OCI-LY3 (cell line): ENCODE results near the gene TUBB.

Source experiments
- H2AFZ ChIP-seq: fragments of 200-600, 300-600 bp; shearing (Covaris generic); 2 replicates; pipeline ENCODE4 v1.6.0; 2014; ENCODE audit warnings: antibody characterized with exemption, low read depth, low read length
- H3K27ac ChIP-seq: fragments of 200-600, 300-600 bp; sonication (generic); 2 replicates; pipeline ENCODE4 v1.5.1; 2014; ENCODE audit warnings: mild to moderate bottlenecking, low read length, moderate library complexity, mixed read lengths
- H3K27me3 ChIP-seq: fragments of 200-600, 300-600 bp; sonication (generic); 2 replicates; pipeline ENCODE4 v1.6.1; 2014; ENCODE audit warnings: low read depth, low read length, mixed read lengths
- H3K36me3 ChIP-seq: fragments of 200-600, 300-600 bp; sonication (generic); replicated peaks from 2 replicates; pipeline ENCODE3; 2014; ENCODE audit warnings: low read depth, low read length, mixed read lengths
- H3K4me1 ChIP-seq: fragments of 300-600, 200-600 bp; sonication (generic); 2 replicates; pipeline ENCODE4 v1.6.1; 2014; ENCODE audit warnings: low read length, mixed read lengths
- H3K4me2 ChIP-seq: fragments of 200-600, 300-600 bp; sonication (generic); 2 replicates; pipeline ENCODE4 v1.6.1; 2014; ENCODE audit warnings: low read length, mixed read lengths
- H3K4me3 ChIP-seq: fragments of 300-600, 200-600 bp; sonication (generic); 2 replicates; pipeline ENCODE4 v1.5.1; 2014; ENCODE audit warnings: antibody characterized with exemption, mild to moderate bottlenecking, low read length, moderate library complexity
- H3K79me2 ChIP-seq: fragments of 300-600, 200-600 bp; shearing (Covaris generic); 2 replicates; pipeline ENCODE4 v1.6.1; 2014; ENCODE audit warnings: mild to moderate bottlenecking, low read length, mixed read lengths
- H3K9ac ChIP-seq: fragments of 300-600, 200-600 bp; shearing (Covaris generic); 2 replicates; pipeline ENCODE4 v1.6.0; 2014; ENCODE audit warnings: mild to moderate bottlenecking, low read length, moderate library complexity
- H3K9me3 ChIP-seq: fragments of 200-600, 300-600 bp; shearing (Covaris generic); 2 replicates; pipeline ENCODE4 v1.6.1; 2014; ENCODE audit warnings: low read length, mixed read lengths; ENCODE audit not compliant: insufficient read depth
- H4K20me1 ChIP-seq: fragments of 200-600, 300-600 bp; sonication (generic); 2 replicates; pipeline ENCODE4 v1.6.1; 2016; ENCODE audit warnings: low read length, mixed read lengths; ENCODE audit not compliant: insufficient read depth
- CTCF ChIP-seq: fragments of 200-600, 300-600 bp; sonication (generic); IDR thresholded peaks from 2 replicates; pipeline ENCODE4 v1.5.1; 2014; ENCODE audit warnings: antibody characterized with exemption, low read length, low read depth
- EZH2phosphoT487 ChIP-seq: fragments of 200-600 bp; shearing (Covaris generic); IDR thresholded peaks from 2 replicates; pipeline ENCODE4 v1.6.1; 2018; ENCODE audit warnings: antibody characterized with exemption, mixed run types, low read depth

The TUBB gene

GRCh38 chr6:30724906-30725667 lies 4.9 kb downstream of the TUBB start:
- TF ChIP-seq CTCF (no peak), EZH2phosphoT487 (no peak)
- no peaks in the 10 kb centered on the region for H3K27me3 ChIP-seq
- H3K9me3 ChIP-seq, result no peaks in the 10 kb centered on the region
- no peak overlapping the region for H2AFZ ChIP-seq
- no peak overlapping the region for H3K4me3 ChIP-seq
- H3K9ac ChIP-seq, result no peak overlapping the region
- H3K36me3 ChIP-seq, result peaks cover 40% of the 10 kb centered on the region
- H3K79me2 ChIP-seq, result peaks cover 55% of the 10 kb centered on the region
- no peak overlapping the region for H3K4me2 ChIP-seq
- no peak overlapping the region for H3K27ac ChIP-seq
- H4K20me1 ChIP-seq, result peaks cover 48% of the 10 kb centered on the region
- peaks cover 7% of the 10 kb centered on the region for H3K4me1 ChIP-seq

GRCh38 chr6:30725713-30726505 lies 5.8 kb downstream of the TUBB start:
- H3K36me3 ChIP-seq, result peaks cover 40% of the 10 kb centered on the region
- no peak overlapping the region for H3K4me2 ChIP-seq
- no peak overlapping the region for H3K27ac ChIP-seq
- no peak overlapping the region for H3K4me3 ChIP-seq
- TF ChIP-seq CTCF, result no peak
- TF ChIP-seq EZH2phosphoT487, result no peak
- H3K9ac ChIP-seq, result no peak overlapping the region
- no peaks in the 10 kb centered on the region for H3K27me3 ChIP-seq
- H3K4me1 ChIP-seq, result peaks cover 10% of the 10 kb centered on the region
- H3K9me3 ChIP-seq, result no peaks in the 10 kb centered on the region
- no peak overlapping the region for H2AFZ ChIP-seq
- H4K20me1 ChIP-seq, result peaks cover 48% of the 10 kb centered on the region
- H3K79me2 ChIP-seq, result peaks cover 47% of the 10 kb centered on the region

GRCh38 chr6:30726506-30727413 lies 6.6 kb downstream of the TUBB start:
- Histone ChIP-seq H4K20me1 (peaks cover 44% of the 10 kb centered on the region), H3K27me3 (no peaks in the 10 kb centered on the region), H3K9ac (no peak overlapping the region), H3K79me2 (peaks cover 38% of the 10 kb centered on the region), H3K9me3 (no peaks in the 10 kb centered on the region), H3K4me2 (no peak overlapping the region), H3K36me3 (peaks cover 33% of the 10 kb centered on the region), H3K4me1 (peaks cover 10% of the 10 kb centered on the region), H3K4me3 (no peak overlapping the region), H3K27ac (no peak overlapping the region), H2AFZ (no peak overlapping the region)
- TF ChIP-seq EZH2phosphoT487, result no peak
- TF ChIP-seq CTCF, result no peak
